ENCODE measurements around the gene SLC35F1. TPM values are rescaled to one million over a fixed set of nuclear protein-coding genes. Genes with fewer than 3 reads are reported as not detected.

SLC35F1 gene
- total and polyA plus RNA-seq, 10 of the 15 experiments (the other 5 are each of a cell fraction or from before 2014, with no cell fraction given): 0.01 TPM; not detected in 9

GRCh38 chr6:118313762-118314161, 406.7 kb downstream of the SLC35F1 start:
- POLR2A ChIA-PET: no interaction called here
- no peak for TF ChIP-seq TARDBP (IDR thresholded peaks at IDR 0.05; ENCODE audit: borderline replicate concordance)
- no peak for TF ChIP-seq RBBP5 (conservative IDR thresholded peaks at IDR 0.05)
- no peak for TF ChIP-seq KLF5 (IDR thresholded peaks at IDR 0.05; ENCODE audit: partially characterized antibody)
- TF ChIP-seq ZBTB11 (CRISPR knock-in tag; IDR thresholded peaks at IDR 0.05): no peak
- no peak for TF ChIP-seq FOXM1 (IDR thresholded peaks at IDR 0.05; ENCODE audit: low read depth, low read length)
- no peak for TF ChIP-seq TBL1XR1 (IDR thresholded peaks at IDR 0.05; ENCODE audit: low read depth, low read length)
- no peak for TF ChIP-seq SP1 (IDR thresholded peaks at IDR 0.05; ENCODE audit: low read depth, low read length)
- TF ChIP-seq E4F1 (IDR thresholded peaks at IDR 0.05; ENCODE audit: borderline replicate concordance, partially characterized antibody): no peak
- TF ChIP-seq MTA3 (IDR thresholded peaks at IDR 0.05; ENCODE audit: borderline replicate concordance, low read length): no peak
- no peak for TF ChIP-seq MYC (IDR thresholded peaks at IDR 0.05; ENCODE audit: insufficient read depth, insufficient read length, insufficient replicate concordance, low read length, severe bottlenecking)
- no peak for TF ChIP-seq DPF2 (IDR thresholded peaks at IDR 0.05)
- no peak for TF ChIP-seq USF2 (IDR thresholded peaks at IDR 0.05; ENCODE audit: borderline replicate concordance, low read depth, low read length)
- TF ChIP-seq TCF3 (IDR thresholded peaks at IDR 0.05; ENCODE audit: borderline replicate concordance, insufficient read depth, low read depth, low read length): no peak
- TF ChIP-seq MTA2 (IDR thresholded peaks at IDR 0.05; ENCODE audit: low read depth): no peak
- DNase-seq (ENCODE audit: low read depth, low spot score): no peak
- Histone ChIP-seq H3K27ac (ENCODE audit: control insufficient read depth, insufficient read depth) (no peak overlapping the region), H3K79me2 (ENCODE audit: control insufficient read depth, insufficient read depth, low read length) (no peaks in the 10 kb centered on the region), H3K4me2 (ENCODE audit: control insufficient read depth, insufficient read depth) (no peak overlapping the region), H2AFZ (ENCODE audit: control insufficient read depth, low read depth, low read length) (no peak overlapping the region), H3K4me1 (ENCODE audit: control insufficient read depth, insufficient read depth, low read length) (no peaks in the 10 kb centered on the region), H3K27me3 (replicated peaks in 1 of 2; ENCODE audit: control insufficient read depth in 2 of 2, insufficient read depth in 2 of 2, low read length in 1 of 2) (no peaks in the 10 kb centered on the region), H3K9ac (ENCODE audit: control insufficient read depth, insufficient read depth, low read length) (no peak overlapping the region), H3K36me3 (ENCODE audit: control insufficient read depth in 2 of 2, insufficient read depth in 2 of 2, low read length in 1 of 2) (no peaks in the 10 kb centered on the region), H4K20me1 (ENCODE audit: control insufficient read depth, insufficient read depth) (no peaks in the 10 kb centered on the region), H3K9me3 (replicated peaks; ENCODE audit: control insufficient read depth, insufficient read depth, low read length) (no peaks in the 10 kb centered on the region), H3K4me3 (no peak overlapping the region)
- no TSS peak for BruUV-seq (replicated peaks)
- intact Hi-C loops (cut with micrococcal nuclease; ENCODE audit: unreplicated experiment) (no loop called here), in situ Hi-C loops (cut with MboI) (no loop called here)
- no peak for ATAC-seq
- RAD21 ChIA-PET (ENCODE audit: unreplicated experiment): no interaction called here
- 11% methylated on average over 3 of the region's 3 CpGs for WGBS (ENCODE audit: insufficient coverage, insufficient replicate concordance, low lambda C conversion rate, missing lambda C conversion rate)
- CTCF ChIA-PET: no interaction called here
- no peak for FAIRE-seq
- SMC1A ChIA-PET (ENCODE audit: uncharacterized antibody, unreplicated experiment): no interaction called here
